ENCODE results near the gene ELL.

GRCh38 chr19:18480006-18480691 is 41.7 kb downstream of the ELL start:
- TF ChIP-seq REST (IDR thresholded peaks at IDR 0.05; ENCODE audit: insufficient replicate concordance, low read depth) (no peak), CTCF (IDR thresholded peaks at IDR 0.05; ENCODE audit: insufficient read depth, low read length) (no peak), POLR2AphosphoS5 (IDR thresholded peaks at IDR 0.05; ENCODE audit: low read depth) (no peak), SPI1 (IDR thresholded peaks at IDR 0.05; ENCODE audit: borderline replicate concordance, low read depth) (no peak), GABPA (IDR thresholded peaks at IDR 0.05; ENCODE audit: low read depth) (no peak)

Measured in HL-60 (cell line).